Right renal pelvis (tissue), 4 donors: ENCODE data around the gene GNAT2. TPM values are rescaled to one million over a fixed set of nuclear protein-coding genes. Genes with fewer than 3 reads are reported as not detected.

Source experiments
- DNase-seq, 4 donors: peaks; one replicate each; pipeline ENCODE4 v3.0.0-alpha.2; 2013; ENCODE audit warnings: low read depth in 4 of 4, low spot score in 3 of 4, missing footprints in 1 of 4
- polyA plus RNA-seq, 4 donors: library from polyadenylated mRNA; unstranded; fragments of 120-200 nt; gene quantifications; one replicate each; pipeline ENCODE4 v1.2.1, GENCODE V29; 2013; ENCODE audit not compliant: insufficient read length in 4 of 4

The GNAT2 gene
- polyA plus RNA-seq, 4 donors = 0.06 TPM; not detected in 3

DNA sequence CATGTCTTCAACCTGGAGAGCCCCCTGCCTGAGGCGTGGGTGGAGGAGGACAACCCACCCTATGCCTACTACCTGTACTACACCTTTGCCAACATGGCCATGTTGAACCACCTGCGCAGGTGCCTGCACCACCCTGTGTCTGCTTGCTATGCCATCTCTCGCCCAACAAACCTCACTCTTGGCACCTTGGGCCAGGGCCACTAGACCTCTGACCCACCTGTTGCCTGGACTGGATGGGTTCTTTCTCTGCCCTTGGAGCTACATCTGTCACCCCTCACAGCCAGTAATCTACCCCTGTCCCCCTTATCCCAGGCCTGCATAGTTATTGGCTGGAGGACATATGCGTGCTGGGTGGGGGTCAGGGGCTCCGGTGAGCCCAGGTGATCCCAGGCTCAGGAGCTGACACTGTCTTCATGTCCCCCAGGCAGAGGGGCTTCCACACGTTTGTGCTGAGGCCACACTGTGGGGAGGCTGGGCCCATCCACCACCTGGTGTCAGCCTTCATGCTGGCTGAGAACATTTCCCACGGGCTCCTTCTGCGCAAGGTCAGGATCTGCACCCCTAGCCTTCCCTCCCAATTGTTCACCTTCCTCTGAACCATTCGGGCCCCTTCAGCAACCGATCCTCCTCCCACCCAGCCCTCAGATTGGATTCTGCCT, 10.1 kb upstream of the GNAT2 start:
- no peak for DNase-seq

DNA sequence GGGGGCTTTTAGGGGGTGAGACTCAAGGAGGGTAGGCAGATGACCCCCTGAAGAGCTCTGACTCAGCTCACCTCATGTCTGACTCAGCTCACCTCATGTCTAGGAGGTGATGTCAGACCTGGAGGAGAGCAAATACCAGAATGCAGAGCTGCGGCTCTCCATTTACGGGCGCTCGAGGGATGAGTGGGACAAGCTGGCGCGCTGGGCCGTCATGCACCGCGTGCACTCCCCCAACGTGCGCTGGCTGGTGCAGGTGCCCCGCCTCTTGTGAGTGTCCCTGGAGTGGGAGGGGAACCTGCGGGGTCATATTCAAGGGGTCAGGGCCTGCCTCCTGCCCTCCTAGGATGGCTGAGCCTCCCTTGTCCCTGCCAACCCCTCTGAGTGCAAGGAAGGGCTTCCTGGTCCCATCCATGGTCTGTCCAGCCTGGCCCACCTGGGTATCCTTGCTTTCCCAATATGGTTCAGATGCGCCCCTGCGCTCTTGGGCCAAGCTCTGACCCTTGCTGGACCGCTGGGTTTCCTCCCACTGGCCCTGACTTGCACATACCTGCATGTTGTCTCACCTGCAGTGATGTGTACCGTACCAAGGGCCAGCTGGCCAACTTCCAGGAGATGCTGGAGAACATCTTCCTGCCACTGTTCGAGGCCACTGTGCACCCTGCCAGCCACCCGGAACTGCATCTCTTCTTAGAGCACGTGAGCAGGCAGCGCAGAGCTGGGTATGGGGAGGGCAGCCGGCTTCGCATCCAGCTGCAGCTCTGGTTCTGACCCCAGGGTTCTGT, 9.3 kb upstream of the GNAT2 start:
- DNase-seq = no peak

DNA sequence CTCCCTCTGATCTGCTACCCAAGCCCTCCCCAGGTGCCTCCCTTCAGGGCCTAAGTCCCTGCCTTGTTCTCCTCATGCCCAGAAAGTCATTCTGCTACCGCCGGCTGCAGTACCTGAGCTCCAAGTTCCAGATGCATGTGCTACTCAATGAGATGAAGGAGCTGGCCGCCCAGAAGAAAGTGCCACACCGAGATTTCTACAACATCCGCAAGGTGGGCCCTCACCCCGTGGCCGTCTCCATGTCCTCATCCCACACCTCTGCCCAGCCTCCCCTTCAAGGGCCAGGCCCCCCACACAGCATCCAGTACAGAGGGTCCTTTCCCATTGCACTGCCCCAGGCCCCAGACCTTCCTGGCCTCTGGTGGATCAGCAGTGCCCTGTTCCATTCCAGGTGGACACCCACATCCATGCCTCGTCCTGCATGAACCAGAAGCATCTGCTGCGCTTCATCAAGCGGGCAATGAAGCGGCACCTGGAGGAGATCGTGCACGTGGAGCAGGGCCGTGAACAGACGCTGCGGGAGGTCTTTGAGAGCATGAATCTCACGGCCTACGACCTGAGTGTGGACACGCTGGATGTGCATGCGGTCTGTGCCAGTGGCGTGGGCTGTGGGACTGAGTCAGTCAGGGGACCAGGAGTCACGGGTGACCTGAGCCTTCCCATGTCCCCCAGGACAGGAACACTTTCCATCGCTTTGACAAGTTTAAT, 8.4 kb upstream of the GNAT2 start:
- DNase-seq = no peak

DNA sequence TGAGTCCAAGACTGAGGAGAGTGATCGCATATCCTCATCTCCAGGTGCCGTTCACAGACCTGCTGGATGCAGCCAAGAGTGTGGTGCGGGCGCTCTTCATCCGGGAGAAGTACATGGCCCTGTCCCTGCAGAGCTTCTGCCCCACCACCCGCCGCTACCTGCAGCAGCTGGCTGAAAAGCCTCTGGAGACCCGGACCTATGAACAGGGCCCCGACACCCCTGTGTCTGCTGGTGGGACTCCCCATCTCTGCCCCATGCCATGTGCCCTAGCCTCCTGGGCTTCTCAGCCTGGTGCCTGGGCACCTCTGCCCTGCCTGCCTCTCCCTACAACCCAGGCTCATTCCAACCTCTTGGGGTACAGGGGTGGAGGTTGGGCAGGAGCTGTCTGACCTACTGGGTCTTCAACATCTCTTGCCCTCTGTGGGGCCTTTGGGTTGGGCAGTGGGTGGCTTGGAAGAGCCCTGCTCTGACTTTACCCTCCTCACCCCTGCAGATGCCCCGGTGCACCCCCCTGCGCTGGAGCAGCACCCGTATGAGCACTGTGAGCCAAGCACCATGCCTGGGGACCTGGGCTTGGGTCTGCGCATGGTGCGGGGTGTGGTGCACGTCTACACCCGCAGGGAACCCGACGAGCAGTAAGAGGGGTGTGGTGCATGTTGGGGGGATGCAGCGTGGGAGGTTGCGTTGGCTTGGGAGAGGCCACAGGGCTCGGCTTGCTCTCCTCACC, 7.4 kb upstream of the GNAT2 start:
- no peak for DNase-seq

DNA sequence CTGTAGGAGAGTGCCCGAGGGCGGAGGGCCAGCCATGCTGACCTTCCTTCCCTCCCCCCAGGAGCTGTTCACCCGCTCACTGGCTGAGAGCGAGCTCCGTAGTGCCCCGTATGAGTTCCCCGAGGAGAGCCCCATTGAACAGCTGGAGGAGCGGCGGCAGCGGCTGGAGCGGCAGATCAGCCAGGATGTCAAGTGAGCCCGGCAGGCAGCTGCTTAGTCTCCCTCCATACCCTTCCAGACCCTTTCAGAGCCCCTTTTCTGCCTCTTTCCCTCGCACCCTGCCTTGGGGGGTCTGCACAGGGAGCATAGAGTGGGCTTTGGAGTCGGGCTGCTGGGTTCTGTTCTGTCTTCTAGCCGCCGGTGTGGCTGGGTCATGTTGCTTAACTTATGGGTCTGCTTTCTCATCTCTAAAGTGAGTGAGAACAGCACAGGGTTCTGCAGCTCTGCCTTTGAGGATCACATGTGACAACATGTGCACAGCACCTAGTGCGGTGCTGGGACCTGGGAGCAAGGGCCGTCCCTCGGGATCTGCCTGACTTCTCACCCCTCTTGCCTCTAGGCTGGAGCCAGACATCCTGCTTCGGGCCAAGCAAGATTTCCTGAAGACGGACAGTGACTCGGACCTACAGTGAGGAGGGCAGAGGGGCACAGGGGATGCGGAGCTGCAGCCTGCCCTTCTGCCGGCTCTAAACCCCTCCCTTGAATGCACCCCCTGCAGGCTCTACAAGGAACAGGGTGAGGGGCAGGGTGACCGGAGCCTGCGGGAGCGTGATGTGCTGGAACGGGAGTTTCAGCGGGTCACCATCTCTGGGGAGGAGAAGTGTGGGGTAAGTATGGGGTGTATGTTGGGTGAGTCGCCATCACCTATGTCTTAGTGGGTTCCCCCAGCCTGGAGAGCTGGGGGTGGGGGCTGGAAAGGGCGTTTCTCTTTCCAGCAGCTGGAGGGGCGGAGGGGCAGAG, 6.5 kb upstream of the GNAT2 start:
- no peak for DNase-seq

DNA sequence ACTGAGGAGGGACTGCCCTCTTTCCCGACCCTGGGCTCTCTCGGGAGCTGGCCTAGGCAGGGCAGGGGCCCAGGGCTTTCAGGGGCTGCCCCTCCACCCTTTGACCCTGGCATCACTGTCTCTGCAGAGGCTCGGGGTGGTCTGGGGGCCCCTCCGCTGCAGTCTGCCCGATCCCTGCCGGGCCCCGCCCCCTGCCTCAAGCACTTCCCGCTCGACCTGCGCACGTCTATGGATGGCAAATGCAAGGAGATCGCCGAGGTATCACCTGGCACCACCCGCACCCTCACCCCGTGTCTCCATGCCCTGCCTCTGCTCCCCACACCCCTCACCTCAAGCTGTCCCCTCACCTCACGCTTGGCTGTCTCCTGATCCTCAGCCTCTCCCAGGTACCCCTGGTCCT, 5.8 kb upstream of the GNAT2 start:
- no peak for DNase-seq

DNA sequence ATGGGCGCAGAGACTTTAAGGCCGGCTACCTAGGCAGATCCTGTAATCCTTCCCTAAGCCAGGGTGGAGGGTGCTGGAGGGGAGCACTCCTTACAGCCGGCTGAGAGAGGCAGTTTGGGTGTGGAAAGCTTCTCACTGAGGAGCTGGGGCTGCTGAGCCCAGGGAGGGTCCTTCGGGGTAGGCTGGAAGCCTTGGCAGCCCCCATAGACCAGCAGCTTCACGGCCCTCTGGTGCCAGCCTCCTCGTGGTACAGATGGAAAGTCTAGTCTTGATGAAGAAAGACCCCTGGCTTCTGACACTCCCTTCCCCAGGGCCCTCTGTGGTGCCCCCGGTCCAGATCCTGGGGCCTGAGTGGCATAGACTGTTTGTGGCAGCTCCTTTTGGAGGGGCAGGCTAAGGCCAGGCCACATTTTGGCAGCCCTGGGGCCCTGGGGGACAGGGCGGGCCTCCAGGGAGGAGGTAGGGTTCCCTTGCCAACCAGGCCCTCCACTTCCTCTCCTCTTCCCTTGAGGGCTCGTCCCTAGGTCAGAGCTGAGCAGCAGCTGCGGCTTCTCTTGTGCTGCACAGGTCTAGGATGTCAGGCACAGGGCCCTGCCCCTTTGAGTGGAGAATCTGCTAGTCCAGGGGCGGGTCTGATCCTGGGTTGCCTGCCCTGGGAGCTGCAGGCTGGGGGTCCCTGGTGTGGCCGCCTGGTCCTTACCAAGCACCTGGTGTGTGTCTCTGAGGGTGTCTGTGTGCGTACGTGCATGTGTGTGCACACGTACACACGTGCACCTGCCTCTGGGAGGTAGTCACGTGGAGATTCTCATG, 5.0 kb upstream of the GNAT2 start:
- DNase-seq = no peak

DNA sequence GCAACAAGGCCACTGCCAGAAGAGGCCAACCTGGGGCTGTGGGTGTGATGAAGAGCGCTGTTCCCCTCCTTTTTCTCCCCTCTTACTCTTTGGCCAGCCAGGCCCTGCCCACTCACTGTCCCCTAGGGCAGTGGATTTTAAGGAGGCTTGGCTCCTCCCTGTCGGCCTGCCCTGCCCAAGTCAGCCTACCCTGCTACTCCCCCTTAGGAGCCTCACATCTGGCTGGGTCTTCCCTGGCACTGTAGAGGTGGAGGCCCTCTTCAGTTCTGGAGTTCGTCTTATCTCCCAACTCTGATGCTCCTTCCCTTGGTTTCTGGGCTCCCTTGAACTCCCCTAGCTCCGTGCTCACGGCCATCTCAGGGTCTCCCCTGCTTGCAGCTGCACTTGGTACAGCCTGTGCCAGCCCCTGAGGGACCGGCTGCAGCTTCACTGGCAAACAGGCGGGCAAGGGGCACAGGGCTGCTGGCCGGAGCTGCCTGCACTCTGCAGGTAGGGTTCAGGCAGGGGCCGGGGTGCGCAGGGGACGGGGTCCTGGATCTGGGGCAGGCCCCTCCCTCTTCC, 4.3 kb upstream of the GNAT2 start:
- DNase-seq = no peak

DNA sequence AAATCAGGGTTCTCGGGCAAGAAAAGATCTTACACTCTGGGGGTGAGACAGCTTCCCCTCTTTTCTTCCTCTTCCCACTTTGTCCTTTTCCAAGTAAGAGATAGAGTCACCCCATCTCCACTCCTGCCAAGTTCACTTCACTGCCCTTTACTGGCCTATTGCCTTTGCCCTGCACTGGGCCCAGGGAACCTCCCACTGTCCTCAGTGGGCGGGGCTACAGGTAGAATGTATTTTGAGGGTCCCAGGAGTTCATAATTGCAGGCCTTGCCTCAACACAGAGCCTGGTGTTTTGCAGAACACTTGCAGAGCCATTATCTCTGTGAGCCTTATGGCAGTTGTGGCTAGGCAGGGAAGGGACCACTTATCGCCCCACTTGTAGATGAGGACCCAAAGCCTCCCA, 3.5 kb upstream of the GNAT2 start:
- no peak for DNase-seq

DNA sequence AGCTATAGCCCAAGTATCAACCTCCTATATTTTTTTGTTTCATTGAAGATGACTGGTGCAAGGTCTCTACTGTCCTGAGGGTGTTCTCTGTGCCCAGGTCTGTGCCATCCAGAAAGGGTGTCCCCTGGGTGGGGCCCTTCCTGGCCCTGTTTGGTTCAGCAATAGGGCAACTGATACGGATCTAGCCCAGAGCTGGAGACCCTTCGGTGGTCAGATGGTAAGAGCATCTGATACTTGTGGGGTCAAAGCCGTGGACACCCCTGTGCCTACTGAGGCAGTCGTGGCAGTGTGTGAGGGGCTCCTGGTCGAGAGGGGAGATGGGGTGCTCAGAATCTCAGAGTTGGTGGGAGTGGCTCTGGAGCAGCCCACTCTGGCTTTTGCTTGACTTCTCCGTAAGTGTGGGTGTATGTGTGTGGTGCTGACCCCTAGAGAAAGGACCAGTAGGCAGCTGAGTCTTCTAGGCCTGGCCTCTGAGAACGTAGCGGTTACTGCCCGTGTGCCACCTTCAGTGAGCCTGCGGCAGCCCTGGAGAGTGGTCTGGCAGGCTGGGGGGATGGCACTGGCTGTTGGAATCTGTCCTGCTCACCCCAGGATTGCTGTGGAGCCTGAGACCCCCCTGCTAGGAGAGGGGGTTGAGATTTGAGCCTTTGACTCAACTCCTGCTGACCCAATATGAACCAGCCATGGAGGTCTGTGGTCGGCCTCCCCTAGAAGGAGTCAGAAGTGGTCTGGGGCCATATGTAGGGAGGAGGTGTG, 2.9 kb upstream of the GNAT2 start:
- DNase-seq = no peak

DNA sequence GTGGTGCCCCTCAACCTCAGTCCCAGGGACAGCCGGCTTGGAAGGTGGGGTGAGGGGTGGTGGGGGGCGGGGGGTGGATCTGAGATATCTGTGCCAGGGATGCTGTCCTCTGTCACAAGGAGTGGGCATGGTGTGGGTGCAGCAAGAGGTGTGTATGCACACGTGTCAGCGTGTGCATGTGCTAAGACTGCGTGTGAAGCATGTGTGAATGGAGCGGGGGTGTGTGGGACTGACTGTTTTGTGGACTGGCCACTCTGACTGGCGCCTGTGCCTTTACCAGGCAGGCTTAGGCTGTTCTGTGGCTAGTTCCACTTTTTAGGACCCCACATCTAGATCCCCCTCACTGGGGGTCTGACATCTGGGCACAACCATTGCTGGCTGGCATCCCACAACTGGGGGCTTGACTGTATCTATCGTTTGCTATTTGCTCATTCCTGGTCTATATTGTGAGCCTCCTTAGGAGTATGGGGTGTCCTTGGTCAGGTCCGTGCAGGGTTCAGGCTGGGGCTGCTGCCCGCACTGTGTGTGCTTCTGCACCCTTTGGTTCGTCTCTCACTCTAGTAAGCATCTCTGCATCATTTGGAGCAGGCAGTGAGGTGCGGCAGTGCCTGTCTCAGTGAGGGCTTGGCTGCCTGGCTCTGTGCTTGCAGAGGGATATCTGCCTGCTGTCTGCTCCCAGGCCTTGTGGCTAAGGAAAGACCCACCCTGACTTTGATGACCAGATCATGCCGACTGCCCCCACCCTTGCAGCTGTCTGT, 2.1 kb upstream of the GNAT2 start:
- no peak for DNase-seq

DNA sequence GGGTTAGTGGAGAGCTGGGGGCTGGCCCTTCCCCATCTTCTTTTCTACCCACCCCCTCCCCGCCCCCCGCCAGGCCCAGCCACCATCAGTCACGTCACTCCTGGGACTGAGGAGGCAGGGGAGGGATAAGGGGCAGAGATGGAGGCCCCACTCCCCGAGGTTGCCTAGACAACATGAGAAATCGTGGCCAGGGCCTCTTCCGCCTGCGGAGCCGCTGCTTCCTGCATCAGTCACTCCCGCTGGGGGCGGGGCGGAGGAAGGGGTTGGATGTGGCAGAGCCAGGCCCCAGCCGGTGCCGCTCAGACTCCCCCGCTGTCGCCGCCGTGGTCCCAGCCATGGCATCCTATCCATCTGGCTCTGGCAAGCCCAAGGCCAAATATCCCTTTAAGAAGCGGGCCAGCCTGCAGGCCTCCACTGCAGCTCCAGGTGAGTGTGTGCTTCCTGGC, 1.4 kb upstream of the GNAT2 start:
- DNase-seq = peak; percentile 80 to 86 (median 84)

DNA sequence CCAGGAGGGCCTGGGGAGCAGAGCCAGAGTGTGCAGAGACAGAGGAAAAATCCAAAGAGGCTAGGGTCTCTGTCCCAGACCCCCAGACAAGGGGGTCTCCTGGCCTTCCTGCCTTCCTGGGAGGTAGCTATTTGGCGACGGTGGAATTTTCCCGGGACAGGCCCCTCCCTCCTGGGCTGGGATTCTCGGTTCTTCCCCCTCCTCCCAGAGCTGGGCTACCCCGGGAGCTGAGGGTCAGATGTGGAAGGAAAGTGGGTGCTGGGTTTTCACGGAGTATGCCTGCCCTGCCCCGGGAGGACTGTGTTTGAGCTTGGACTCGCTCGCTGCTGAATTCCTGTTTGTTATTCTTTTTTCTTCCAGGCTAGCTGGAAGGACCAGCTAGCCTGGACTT, 980 bp upstream of the GNAT2 start:
- DNase-seq = no peak

DNA sequence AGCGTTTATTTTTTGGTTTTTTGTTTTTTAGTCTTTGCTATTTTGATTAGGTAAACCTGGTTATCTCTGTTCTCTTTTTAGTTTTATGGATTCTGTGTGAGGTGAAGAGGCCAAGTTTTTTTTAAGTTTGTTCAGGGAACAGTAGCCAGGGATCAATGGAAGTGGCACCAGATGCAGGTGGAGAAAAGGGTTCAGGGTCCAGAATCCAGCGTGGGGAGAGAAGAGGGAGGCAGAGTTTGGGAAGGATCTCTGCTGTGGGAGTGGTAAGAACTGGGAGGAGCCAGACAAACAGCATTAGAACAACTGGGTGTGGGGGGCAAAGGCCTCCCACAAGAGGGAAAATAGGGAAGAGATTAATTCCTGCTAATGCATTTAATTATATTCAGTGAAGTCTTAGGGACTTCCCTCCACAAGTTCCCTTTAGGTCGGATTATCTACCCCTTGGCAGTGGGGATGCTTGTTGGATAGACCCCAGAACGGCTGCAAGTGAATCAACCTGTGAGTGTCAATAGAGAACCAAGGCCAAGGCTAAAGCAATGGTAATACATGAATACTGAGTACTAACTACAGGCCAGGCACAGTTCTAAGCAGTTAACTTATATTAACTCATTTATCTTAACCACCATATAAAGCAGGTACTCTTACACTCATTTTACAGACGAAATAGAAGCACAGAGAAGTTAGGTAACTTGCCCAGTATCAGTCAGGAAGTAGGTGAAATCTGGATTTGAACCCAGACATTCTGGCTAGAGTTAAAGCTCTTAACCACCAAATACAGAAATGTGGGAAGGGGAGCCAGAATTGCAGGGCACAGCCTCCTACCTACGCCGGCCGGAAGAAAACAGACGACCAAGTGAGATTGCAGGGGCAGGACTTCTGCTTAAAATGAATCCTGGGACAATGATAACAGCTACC, 498 bp downstream of the GNAT2 start:
- no peak for DNase-seq

DNA sequence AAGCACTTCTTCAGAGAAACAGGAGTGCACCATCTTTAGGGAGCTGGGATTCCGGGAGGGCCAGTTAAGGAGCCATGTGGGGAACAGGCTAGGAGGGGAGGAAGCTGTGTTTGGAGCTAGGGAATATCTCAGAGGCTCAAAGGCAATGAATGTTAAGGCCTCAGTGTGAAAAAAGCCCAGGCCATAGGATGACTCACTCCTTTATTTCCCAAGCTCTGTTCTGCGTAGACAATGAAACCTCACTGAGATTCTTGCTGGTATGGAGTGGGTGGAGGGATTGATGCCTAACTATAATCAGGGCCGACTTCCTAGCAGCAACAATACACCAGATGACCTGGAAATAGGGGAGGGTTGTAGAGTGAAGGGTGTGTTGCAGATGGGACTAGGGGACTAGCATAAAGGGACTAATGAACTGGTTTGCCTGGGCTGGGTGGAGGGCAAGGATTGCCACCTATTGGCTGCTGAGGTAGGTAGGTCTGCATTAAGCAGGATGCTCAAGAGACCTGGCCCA, 2.1 kb downstream of the GNAT2 start:
- DNase-seq = no peak

DNA sequence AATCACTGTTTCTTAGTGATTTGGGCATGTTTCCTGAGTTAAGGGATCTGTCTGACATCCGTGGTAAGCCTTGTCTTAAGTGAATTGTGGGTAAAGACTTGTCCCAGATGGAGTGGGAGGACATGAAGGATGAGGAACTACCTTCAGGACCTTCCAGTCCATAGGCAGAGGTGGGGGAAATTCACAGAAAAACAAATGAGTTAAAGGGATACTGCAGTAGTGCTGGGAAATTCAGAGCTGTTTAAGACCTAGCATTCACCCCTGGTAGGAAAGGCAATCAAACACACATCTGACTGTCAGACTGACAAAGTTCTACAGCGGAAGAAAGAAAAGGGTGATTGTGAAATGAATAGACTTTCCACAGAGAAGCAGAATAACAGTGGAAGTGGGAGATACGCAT, 3.0 kb downstream of the GNAT2 start:
- no peak for DNase-seq
